Ishikawa (cell line): ENCODE data around the gene CDH20.

ENCODE experiments used
- CEBPB ChIP-seq: IDR thresholded peaks from 2 replicates; pipeline ENCODE4 v1.6.1; 2012
- CREB1 ChIP-seq: IDR thresholded peaks from 2 replicates; pipeline ENCODE4 v1.6.1; 2012; ENCODE audit warnings: low read depth
- EGR1 ChIP-seq: IDR thresholded peaks from 2 replicates; pipeline ENCODE4 v1.6.1; 2012
- EP300 ChIP-seq: IDR thresholded peaks from 2 replicates; pipeline ENCODE4 v1.6.1; 2012; ENCODE audit warnings: borderline replicate concordance
- FOXM1 ChIP-seq: IDR thresholded peaks from 2 replicates; pipeline ENCODE4 v1.6.1; 2012; ENCODE audit warnings: low read depth, borderline replicate concordance
- NFIC ChIP-seq: IDR thresholded peaks from 2 replicates; pipeline ENCODE4 v1.6.1; 2012
- RAD21 ChIP-seq: IDR thresholded peaks from 2 replicates; pipeline ENCODE4 v1.6.1; 2012; ENCODE audit warnings: low read depth
- TAF1 ChIP-seq: IDR thresholded peaks from 2 replicates; pipeline ENCODE4 v1.6.1; 2012; ENCODE audit warnings: low read depth, mild to moderate bottlenecking
- TCF12 ChIP-seq: IDR thresholded peaks from 2 replicates; pipeline ENCODE4 v1.6.1; 2012; ENCODE audit warnings: low read depth
- TEAD4 ChIP-seq: IDR thresholded peaks from 2 replicates; pipeline ENCODE4 v1.6.1; 2012
- USF1 ChIP-seq: IDR thresholded peaks from 2 replicates; pipeline ENCODE4 v1.6.1; 2012
- YY1 ChIP-seq: IDR thresholded peaks from 2 replicates; pipeline ENCODE4 v1.6.1; 2012; ENCODE audit warnings: low read depth
- ZBTB7A ChIP-seq: IDR thresholded peaks from 2 replicates; pipeline ENCODE4 v1.6.1; 2012; ENCODE audit warnings: low read depth
- TF ChIP-seq, protein P1 (sequence below): IDR thresholded peaks from 2 replicates; pipeline ENCODE4 v1.6.1; 2012; ENCODE audit warnings: low read depth, mild to moderate bottlenecking
- TF ChIP-seq, protein P2 (sequence below): IDR thresholded peaks from 2 replicates; pipeline ENCODE4 v1.6.1; 2012

CDH20 gene

GRCh38 chr18:61570070-61570469, 236.8 kb downstream of the CDH20 start:
- TF ChIP-seq TEAD4 = no peak
- TF ChIP-seq TCF12 = no peak
- no peak for TF ChIP-seq CREB1
- TF ChIP-seq EGR1 = no peak
- no peak for TF ChIP-seq EP300
- no peak for TF ChIP-seq TAF1
- no peak for TF ChIP-seq USF1
- TF ChIP-seq, protein P1, sequence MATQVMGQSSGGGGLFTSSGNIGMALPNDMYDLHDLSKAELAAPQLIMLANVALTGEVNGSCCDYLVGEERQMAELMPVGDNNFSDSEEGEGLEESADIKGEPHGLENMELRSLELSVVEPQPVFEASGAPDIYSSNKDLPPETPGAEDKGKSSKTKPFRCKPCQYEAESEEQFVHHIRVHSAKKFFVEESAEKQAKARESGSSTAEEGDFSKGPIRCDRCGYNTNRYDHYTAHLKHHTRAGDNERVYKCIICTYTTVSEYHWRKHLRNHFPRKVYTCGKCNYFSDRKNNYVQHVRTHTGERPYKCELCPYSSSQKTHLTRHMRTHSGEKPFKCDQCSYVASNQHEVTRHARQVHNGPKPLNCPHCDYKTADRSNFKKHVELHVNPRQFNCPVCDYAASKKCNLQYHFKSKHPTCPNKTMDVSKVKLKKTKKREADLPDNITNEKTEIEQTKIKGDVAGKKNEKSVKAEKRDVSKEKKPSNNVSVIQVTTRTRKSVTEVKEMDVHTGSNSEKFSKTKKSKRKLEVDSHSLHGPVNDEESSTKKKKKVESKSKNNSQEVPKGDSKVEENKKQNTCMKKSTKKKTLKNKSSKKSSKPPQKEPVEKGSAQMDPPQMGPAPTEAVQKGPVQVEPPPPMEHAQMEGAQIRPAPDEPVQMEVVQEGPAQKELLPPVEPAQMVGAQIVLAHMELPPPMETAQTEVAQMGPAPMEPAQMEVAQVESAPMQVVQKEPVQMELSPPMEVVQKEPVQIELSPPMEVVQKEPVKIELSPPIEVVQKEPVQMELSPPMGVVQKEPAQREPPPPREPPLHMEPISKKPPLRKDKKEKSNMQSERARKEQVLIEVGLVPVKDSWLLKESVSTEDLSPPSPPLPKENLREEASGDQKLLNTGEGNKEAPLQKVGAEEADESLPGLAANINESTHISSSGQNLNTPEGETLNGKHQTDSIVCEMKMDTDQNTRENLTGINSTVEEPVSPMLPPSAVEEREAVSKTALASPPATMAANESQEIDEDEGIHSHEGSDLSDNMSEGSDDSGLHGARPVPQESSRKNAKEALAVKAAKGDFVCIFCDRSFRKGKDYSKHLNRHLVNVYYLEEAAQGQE = no peak
- TF ChIP-seq NFIC = no peak
- no peak for TF ChIP-seq YY1
- TF ChIP-seq FOXM1 = no peak
- no peak for TF ChIP-seq CEBPB
- TF ChIP-seq, protein P2, sequence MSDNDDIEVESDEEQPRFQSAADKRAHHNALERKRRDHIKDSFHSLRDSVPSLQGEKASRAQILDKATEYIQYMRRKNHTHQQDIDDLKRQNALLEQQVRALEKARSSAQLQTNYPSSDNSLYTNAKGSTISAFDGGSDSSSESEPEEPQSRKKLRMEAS = no peak
- no peak for TF ChIP-seq RAD21
- TF ChIP-seq ZBTB7A = no peak

- TF ChIP-seq EGR1 (no peak), TCF12 (no peak), ZBTB7A (no peak), TEAD4 (no peak), FOXM1 (no peak), CREB1 (no peak), RAD21 (no peak), EP300 (no peak), TAF1 (no peak), NFIC (no peak), USF1 (no peak), CEBPB (no peak), YY1 (no peak)
- TF ChIP-seq, protein P1 = no peak
- TF ChIP-seq, protein P2 = no peak
Observed at GRCh38 chr18:61572084-61572655, 238.9 kb downstream of the CDH20 start.

GRCh38 chr18:61572871-61573270, 239.6 kb downstream of the CDH20 start:
- TF ChIP-seq ZBTB7A (no peak), USF1 (no peak)

GRCh38 chr18:61574665-61575064, 241.4 kb downstream of the CDH20 start:
- TF ChIP-seq YY1 (no peak), USF1 (no peak), TAF1 (no peak)

DNA sequence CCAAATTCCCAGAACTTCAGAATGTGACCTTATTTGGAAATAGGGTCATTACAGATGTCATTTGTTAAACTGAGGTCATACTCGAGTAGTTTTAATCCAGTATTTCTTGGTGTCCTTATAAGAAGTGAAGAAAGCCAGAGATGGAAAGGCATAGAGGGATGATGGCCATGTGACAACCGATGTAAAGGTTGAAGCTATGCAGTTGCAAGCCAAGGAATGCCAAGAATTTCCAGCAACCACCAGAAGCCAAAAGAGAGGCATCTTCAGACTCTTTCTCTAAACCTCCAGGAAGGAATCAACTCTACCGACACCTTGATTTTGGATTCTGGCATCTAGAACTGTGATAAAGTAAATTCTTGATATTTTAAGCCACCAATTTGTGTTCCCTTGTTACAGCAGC, 242.2 kb downstream of the CDH20 start:
- no peak for TF ChIP-seq CEBPB
- TF ChIP-seq CREB1 = no peak
- TF ChIP-seq USF1 = no peak
- no peak for TF ChIP-seq EP300
- TF ChIP-seq TEAD4 = no peak
- TF ChIP-seq EGR1 = no peak
- TF ChIP-seq TAF1 = no peak
- TF ChIP-seq YY1 = no peak
- TF ChIP-seq FOXM1 = no peak
- TF ChIP-seq, protein P1 = no peak
- no peak for TF ChIP-seq RAD21
- TF ChIP-seq, protein P2 = no peak
- no peak for TF ChIP-seq TCF12
- no peak for TF ChIP-seq NFIC
- TF ChIP-seq ZBTB7A = no peak
